Measurements from ENCODE around the gene PXDC1. TPM values are rescaled to one million over a fixed set of nuclear protein-coding genes. Genes with fewer than 3 reads are reported as not detected.

The PXDC1 gene
- total RNA-seq, 1 experiment from 2014 or later: 6.3 TPM

DNA sequence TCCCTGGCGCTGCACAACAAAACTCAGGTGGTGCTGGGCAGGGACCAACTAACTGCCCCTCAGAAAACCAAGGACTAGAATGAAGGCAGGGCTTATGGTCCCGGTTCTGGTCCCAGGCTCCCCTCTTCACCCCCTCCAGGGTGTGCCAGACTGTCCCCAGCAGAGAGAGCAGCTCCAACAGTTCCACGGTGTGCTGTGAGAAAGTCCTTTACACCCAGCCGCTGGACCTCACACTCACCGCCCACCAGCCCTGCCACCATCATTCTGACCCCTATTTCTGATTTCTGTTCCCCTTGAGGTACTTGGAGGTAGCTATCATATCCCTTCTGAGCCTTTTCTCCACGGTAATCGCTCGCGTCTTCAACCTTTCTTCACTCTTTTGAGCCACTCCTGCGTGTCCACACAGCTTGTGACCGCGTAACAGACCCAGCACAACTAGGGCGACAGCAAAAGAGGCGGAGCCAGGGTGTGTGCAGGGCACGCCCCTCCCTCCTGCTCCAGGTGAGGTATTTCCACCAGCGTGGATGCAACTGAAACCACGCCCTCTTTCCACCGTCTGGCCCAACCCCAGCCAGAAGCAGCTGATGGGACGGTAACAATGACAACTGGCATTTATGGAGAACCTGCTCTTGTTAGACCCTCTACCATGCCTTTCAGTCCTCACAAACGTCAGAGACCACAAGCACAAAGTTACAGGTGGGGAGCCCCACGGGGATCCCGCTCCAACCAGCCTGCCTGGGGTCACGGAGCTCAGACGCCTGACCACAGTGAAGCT lies 2.3 kb downstream of the PXDC1 start (continued):
- TF ChIP-seq, protein P1, sequence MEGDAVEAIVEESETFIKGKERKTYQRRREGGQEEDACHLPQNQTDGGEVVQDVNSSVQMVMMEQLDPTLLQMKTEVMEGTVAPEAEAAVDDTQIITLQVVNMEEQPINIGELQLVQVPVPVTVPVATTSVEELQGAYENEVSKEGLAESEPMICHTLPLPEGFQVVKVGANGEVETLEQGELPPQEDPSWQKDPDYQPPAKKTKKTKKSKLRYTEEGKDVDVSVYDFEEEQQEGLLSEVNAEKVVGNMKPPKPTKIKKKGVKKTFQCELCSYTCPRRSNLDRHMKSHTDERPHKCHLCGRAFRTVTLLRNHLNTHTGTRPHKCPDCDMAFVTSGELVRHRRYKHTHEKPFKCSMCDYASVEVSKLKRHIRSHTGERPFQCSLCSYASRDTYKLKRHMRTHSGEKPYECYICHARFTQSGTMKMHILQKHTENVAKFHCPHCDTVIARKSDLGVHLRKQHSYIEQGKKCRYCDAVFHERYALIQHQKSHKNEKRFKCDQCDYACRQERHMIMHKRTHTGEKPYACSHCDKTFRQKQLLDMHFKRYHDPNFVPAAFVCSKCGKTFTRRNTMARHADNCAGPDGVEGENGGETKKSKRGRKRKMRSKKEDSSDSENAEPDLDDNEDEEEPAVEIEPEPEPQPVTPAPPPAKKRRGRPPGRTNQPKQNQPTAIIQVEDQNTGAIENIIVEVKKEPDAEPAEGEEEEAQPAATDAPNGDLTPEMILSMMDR (IDR thresholded peaks at IDR 0.05 in 2 of 3, conservative IDR thresholded peaks at IDR 0.05 in 1 of 3; ENCODE audit: borderline replicate concordance in 1 of 3, insufficient read depth in 1 of 3, low read depth in 2 of 3, low read length in 2 of 3): no peak

- ChIA-PET CTCF (interaction anchor here (1.1 to 3.0 kb wide), 8 partner anchors 78 to 273 kb away, joined by 3 to 31 read pairs (median 12); a partner anchor contains a TSS), RAD21 (ENCODE audit: low non-redundant PET in 1 of 2, low total read pairs in 2 of 2, uncharacterized antibody in 2 of 2, unreplicated experiment in 2 of 2) (interaction anchor here (0.9 to 2.0 kb wide), 3 partner anchors 184 to 260 kb away, joined by 3 to 8 read pairs (median 7); no protein-coding TSS in a partner anchor), POLR2A (no interaction called here)
- intact Hi-C loops (cut with micrococcal nuclease): loop anchor here (1.0 to 10.0 kb wide), 6 partner anchors 77 to 466 kb away; no protein-coding TSS in a partner anchor
- Histone ChIP-seq H3K27ac (ENCODE audit: low read depth, low read length) (no peak overlapping the region), H3K4me1 (ENCODE audit: control insufficient read depth in 1 of 2, insufficient read depth in 2 of 2, low read length in 2 of 2) (peaks cover 12 to 50% of the 10 kb centered on the region in 2 experiments; a peak in 3 of 4 replicates), H3K4me2 (ENCODE audit: low read length) (no peak overlapping the region), H2AFZ (ENCODE audit: low read depth, low read length, poor library complexity, severe bottlenecking) (no peak overlapping the region), H3K4me3 (replicated peaks in 1 of 2; ENCODE audit: low read depth in 1 of 2, low read length in 2 of 2) (no peak overlapping the region), H3K27me3 (ENCODE audit: insufficient read depth, low read length) (no peaks in the 10 kb centered on the region), H3K36me3 (ENCODE audit: control insufficient read depth in 1 of 2, insufficient read depth in 2 of 2, low read length in 2 of 2) (no peaks in the 10 kb centered on the region), H3K9me3 (ENCODE audit: control insufficient read depth in 1 of 2, insufficient read depth in 1 of 2, low read depth in 1 of 2, low read length in 2 of 2) (no peaks in the 10 kb centered on the region), H3K9me2 (ENCODE audit: insufficient read depth) (no peaks in the 10 kb centered on the region), H3K79me2 (ENCODE audit: insufficient read depth, low read length) (peaks cover 11% of the 10 kb centered on the region; the same call in 1 of the 2 replicates), H3K9ac (ENCODE audit: low read length) (no peak overlapping the region), H4K20me1 (ENCODE audit: insufficient read depth) (no peaks in the 10 kb centered on the region)
- peak; percentile 70 for ATAC-seq
- peak; percentile 53 for DNase-seq (ENCODE audit: low read depth, low spot score)
- BruUV-seq (replicated peaks): no TSS peak
- TF ChIP-seq ZBTB33 (IDR thresholded peaks at IDR 0.05; ENCODE audit: extremely low read depth, insufficient replicate concordance, low read length): no peak
- TF ChIP-seq EZH2phosphoT487 (IDR thresholded peaks at IDR 0.05; ENCODE audit: borderline replicate concordance): no peak
- TF ChIP-seq ATF3 (IDR thresholded peaks at IDR 0.05): no peak
- TF ChIP-seq ZFX (IDR thresholded peaks at IDR 0.05): no peak
- TF ChIP-seq EGR1 (IDR thresholded peaks at IDR 0.05; ENCODE audit: low read depth): no peak
- TF ChIP-seq SRF (IDR thresholded peaks at IDR 0.05; ENCODE audit: low read depth): no peak
- TF ChIP-seq, protein P1 (IDR thresholded peaks at IDR 0.05 in 2 of 3, conservative IDR thresholded peaks at IDR 0.05 in 1 of 3; ENCODE audit: borderline replicate concordance in 1 of 3, insufficient read depth in 1 of 3, low read depth in 2 of 3, low read length in 2 of 3): peak; percentile 77 to 85 (median 84)
- no peak for TF ChIP-seq CEBPB (IDR thresholded peaks at IDR 0.05; ENCODE audit: low read depth)
- TF ChIP-seq TCF7L2 (IDR thresholded peaks at IDR 0.05; ENCODE audit: borderline replicate concordance, extremely low read depth, insufficient read depth, insufficient read length): no peak
- no peak for TF ChIP-seq EZH2 (IDR thresholded peaks at IDR 0.05)
- TF ChIP-seq POLR2AphosphoS5 (IDR thresholded peaks at IDR 0.05; ENCODE audit: low read depth, low read length): no peak
- TF ChIP-seq RAD21 (IDR thresholded peaks at IDR 0.05; ENCODE audit: low read depth): peak; percentile 81
- TF ChIP-seq SP1 (IDR thresholded peaks at IDR 0.05; ENCODE audit: low read depth): no peak
- no peak for TF ChIP-seq YY1 (IDR thresholded peaks at IDR 0.05; ENCODE audit: extremely low read depth, insufficient replicate concordance, low read depth, low read length)
Measured at GRCh38 chr6:3748208-3749066, 3.1 kb downstream of the PXDC1 start.
